Lung (tissue), 12 donors: ENCODE measurements around the gene ASCC1. TPM values are rescaled to one million over a fixed set of nuclear protein-coding genes. Genes with fewer than 3 reads are reported as not detected.

Source experiments
- ATAC-seq: fragments of 200-7000 bp; cut with Tn5 transposase; one replicate; pipeline ENCODE4 v1.9.1; 2020; ENCODE audit warnings: moderate number of reproducible peaks; ENCODE audit not compliant: insufficient read depth, low FRiP score
- DNase-seq, 3 donors: peaks; one replicate each; pipeline ENCODE4 v3.0.0-alpha.2; 2013 to 2017
- H3K27ac ChIP-seq, 2 donors: one replicate each; pipeline ENCODE4 v1.5.1; 2013; ENCODE audit warnings: mild to moderate bottlenecking in 2 of 2, moderate library complexity in 2 of 2, control low read depth in 1 of 2, inconsistent platforms in 1 of 2, low read depth in 1 of 2, low read length in 1 of 2
- H3K27me3 ChIP-seq, 3 donors: one replicate each; pipeline ENCODE4 v1.5.1; 2013; ENCODE audit warnings: low read length in 2 of 3; ENCODE audit not compliant: control insufficient read depth in 3 of 3, insufficient read depth in 3 of 3
- H3K36me3 ChIP-seq, 4 donors: one replicate each; pipeline ENCODE4 v1.5.1; 2013; ENCODE audit warnings: low read length in 4 of 4, mild to moderate bottlenecking in 1 of 4, moderate library complexity in 1 of 4; ENCODE audit not compliant: control insufficient read depth in 4 of 4, insufficient read depth in 4 of 4
- H3K4me1 ChIP-seq, 5 donors: one replicate each; pipeline ENCODE4 v1.5.1; 2013; ENCODE audit warnings: low read length in 5 of 5, mild to moderate bottlenecking in 2 of 5, moderate library complexity in 1 of 5; ENCODE audit not compliant: control insufficient read depth in 5 of 5, insufficient read depth in 5 of 5
- H3K4me3 ChIP-seq: one replicate; pipeline ENCODE4 v1.5.1; 2013; ENCODE audit warnings: mild to moderate bottlenecking, control low read depth, moderate library complexity
- H3K9ac ChIP-seq, 2 donors: one replicate each; pipeline ENCODE4 v1.5.1; 2013; ENCODE audit warnings: low read length in 2 of 2, control low read depth in 1 of 2; ENCODE audit not compliant: insufficient read depth in 1 of 2
- H3K9me3 ChIP-seq, 4 donors: one replicate each; pipeline ENCODE4 v1.5.1; 2013; ENCODE audit warnings: low read length in 3 of 4, mild to moderate bottlenecking in 1 of 4, moderate library complexity in 1 of 4; ENCODE audit not compliant: control insufficient read depth in 4 of 4, insufficient read depth in 3 of 4
- WGBS, 2 donors: extraction: QIAGEN DNeasy Blood & Tissue Kit; methylation state at CpG; one replicate each; pipeline ENCODE4 v1.1.7; 2013; 5-methylcytosine and 5-hydroxymethylcytosine counted together
- polyA plus RNA-seq, 2 donors: library from polyadenylated mRNA; stranded (reverse); fragments of 200-250 nt; gene quantifications; one replicate each; pipeline ENCODE4 v1.2.1, GENCODE V29; 2013
- total RNA-seq, 2 donors: library from RNA; depleted of rRNA in 1 of 2; stranded (reverse); fragments of >200 nt in 1 of 2; gene quantifications; one replicate each; pipeline ENCODE4 v1.2.1, GENCODE V29; 2014 to 2021
- TF ChIP-seq, protein P1 (sequence below): IDR thresholded peaks from 2 replicates; pipeline ENCODE4 v1.5.1; 2012; ENCODE audit warnings: mild to moderate bottlenecking; ENCODE audit errors: control extremely low read depth, extremely low read depth
- donor health status: control.
- donor health status: control.
- donor health status: Bipolar disorder and iron deficiency.
- donor health status: healthy.
- donor health status: DM: yes; HTN: yes; CAD: no.

Gene ASCC1
- total and polyA plus RNA-seq, 4 donors = 9.0 to 29.9 (median 24.2) TPM

GRCh38 chr10:72127571-72127970, 88.5 kb downstream of the ASCC1 start:
- H3K4me3 ChIP-seq = no peak overlapping the region
- DNase-seq (no peak), ATAC-seq (no peak)
- H3K9me3 ChIP-seq = no peaks in the 10 kb centered on the region
- peaks cover 0 to 8% (median 2%) of the 10 kb centered on the region in 4 donors for H3K36me3 ChIP-seq
- peaks cover 0 to 41% (median 3%) of the 10 kb centered on the region in 5 donors for H3K4me1 ChIP-seq
- no peak overlapping the region for H3K27ac ChIP-seq
- TF ChIP-seq, protein P1, sequence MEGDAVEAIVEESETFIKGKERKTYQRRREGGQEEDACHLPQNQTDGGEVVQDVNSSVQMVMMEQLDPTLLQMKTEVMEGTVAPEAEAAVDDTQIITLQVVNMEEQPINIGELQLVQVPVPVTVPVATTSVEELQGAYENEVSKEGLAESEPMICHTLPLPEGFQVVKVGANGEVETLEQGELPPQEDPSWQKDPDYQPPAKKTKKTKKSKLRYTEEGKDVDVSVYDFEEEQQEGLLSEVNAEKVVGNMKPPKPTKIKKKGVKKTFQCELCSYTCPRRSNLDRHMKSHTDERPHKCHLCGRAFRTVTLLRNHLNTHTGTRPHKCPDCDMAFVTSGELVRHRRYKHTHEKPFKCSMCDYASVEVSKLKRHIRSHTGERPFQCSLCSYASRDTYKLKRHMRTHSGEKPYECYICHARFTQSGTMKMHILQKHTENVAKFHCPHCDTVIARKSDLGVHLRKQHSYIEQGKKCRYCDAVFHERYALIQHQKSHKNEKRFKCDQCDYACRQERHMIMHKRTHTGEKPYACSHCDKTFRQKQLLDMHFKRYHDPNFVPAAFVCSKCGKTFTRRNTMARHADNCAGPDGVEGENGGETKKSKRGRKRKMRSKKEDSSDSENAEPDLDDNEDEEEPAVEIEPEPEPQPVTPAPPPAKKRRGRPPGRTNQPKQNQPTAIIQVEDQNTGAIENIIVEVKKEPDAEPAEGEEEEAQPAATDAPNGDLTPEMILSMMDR = no peak
- no peaks in the 10 kb centered on the region for H3K27me3 ChIP-seq
- H3K9ac ChIP-seq = no peak overlapping the region
- WGBS, 2 donors = 89 to 95% methylated on average over 2 of the region's 2 CpGs

DNA sequence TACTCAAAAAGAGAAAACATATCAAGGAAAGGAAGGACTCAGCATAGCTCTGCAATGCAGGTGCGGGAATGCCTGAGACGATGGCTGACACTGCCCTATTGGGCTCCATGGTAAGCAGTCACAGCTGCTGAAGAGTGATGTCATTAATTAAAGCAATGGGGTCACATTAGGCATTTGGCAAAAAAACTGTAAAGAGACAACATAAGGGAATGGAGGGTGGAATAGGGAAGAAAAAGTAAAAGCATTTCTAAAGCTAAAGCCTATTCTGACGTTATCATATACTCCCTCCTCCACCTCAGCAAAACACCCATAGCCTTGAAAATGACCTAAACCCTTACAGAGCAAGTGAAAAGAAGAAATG, 89.2 kb downstream of the ASCC1 start:
- H3K36me3 ChIP-seq = peaks cover 1 to 8% (median 2%) of the 10 kb centered on the region in 4 donors
- H3K4me3 ChIP-seq = no peak overlapping the region
- TF ChIP-seq, protein P1 = no peak
- no peaks in the 10 kb centered on the region for H3K27me3 ChIP-seq
- peaks cover 0 to 35% (median 3%) of the 10 kb centered on the region in 5 donors for H3K4me1 ChIP-seq
- H3K9me3 ChIP-seq = no peaks in the 10 kb centered on the region
- no peak for ATAC-seq
- no peak overlapping the region for H3K27ac ChIP-seq
- no peak for DNase-seq
- 96 to 97% methylated on average over 3 of the region's 3 CpGs for WGBS, 2 donors
- no peak overlapping the region for H3K9ac ChIP-seq

GRCh38 chr10:72126184-72126871, 89.7 kb downstream of the ASCC1 start:
- peaks cover 1 to 8% (median 4%) of the 10 kb centered on the region in 4 donors for H3K36me3 ChIP-seq
- TF ChIP-seq, protein P1 = peak; percentile 41
- no peak overlapping the region for H3K27ac ChIP-seq
- H3K4me3 ChIP-seq = no peak overlapping the region
- no peaks in the 10 kb centered on the region for H3K9me3 ChIP-seq
- H3K27me3 ChIP-seq = no peaks in the 10 kb centered on the region
- DNase-seq = peak in 2 of 3 donors; percentile 42 to 52
- ATAC-seq = no peak
- WGBS, 2 donors = 88 to 93% methylated on average over 3 of the region's 3 CpGs
- peaks cover 0 to 35% (median 3%) of the 10 kb centered on the region in 5 donors for H3K4me1 ChIP-seq
- H3K9ac ChIP-seq = no peak overlapping the region
